Forelimb muscle (tissue), 1 donor: ENCODE measurements around the gene PNPLA3. TPM values are rescaled to one million over a fixed set of nuclear protein-coding genes. Genes with fewer than 3 reads are reported as not detected.

Experiments used
- DNase-seq: peaks from one replicate; pipeline ENCODE4 v3.0.0-alpha.2; 2013; ENCODE audit warnings: low read depth
- polyA plus RNA-seq: library from polyadenylated mRNA; unstranded; fragments of 120-200 nt; gene quantifications from one replicate; pipeline ENCODE4 v1.2.1, GENCODE V29; 2013; ENCODE audit not compliant: insufficient read length

PNPLA3 gene
- polyA plus RNA-seq, 1 donor = 0.43 TPM

DNA sequence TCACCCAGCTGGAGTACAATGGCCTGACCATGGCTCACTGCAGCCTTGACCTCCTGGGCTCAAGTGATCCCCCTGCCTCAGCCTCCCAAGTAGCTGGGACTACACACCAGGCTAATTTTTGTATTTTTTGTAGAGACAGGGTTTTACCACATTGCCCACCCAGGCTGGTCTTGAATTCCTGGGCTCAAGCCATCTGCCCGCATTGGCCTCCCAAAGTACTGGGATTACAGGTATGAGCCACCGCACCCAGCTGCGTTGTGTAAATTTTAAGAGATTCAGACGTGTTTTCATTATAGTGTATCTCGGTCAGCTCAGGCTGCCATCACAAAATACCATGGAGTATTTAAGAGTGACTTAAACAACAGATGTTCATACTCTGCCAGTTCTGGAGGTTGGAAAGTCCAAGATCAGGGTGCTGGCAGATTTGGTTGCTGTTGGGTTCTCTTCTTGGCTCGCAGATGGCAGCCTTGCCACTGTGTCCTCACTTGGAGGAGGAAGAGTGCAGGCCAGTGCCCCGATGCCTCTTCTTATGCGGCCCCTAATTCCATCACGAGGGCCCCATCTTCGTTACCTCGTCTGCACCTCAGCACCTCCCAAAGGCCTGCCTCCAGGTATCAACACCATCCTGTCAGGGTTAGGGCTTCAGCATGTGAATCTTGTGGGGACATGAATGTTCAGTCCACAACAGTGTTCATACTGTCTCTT is 67.9 kb downstream of the PNPLA3 start:
- no peak for DNase-seq

DNA sequence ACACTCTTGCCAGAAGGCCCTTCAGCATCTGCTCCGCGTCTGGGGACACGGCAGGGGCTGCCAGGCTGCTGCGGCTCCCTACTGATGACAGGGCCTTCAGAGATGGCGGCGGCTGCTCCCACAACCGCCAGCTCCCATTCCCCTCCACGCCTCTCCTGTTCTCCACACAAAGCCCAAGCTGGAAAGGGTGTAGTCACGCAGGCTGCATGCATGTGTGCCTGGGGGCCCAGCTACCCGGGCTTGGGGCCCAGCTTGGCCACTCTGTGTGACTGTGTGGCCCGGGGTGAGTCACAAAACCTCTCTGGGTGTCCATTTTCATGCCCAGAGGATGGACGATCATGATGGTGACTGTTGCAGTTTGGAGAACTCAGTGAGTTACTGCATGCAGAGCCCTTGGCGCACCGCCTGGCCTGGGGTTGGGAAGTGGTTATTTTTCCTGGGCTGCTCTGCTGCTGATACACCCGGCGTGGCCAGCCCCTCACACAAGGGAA is 68.8 kb downstream of the PNPLA3 start:
- DNase-seq = no peak

DNA sequence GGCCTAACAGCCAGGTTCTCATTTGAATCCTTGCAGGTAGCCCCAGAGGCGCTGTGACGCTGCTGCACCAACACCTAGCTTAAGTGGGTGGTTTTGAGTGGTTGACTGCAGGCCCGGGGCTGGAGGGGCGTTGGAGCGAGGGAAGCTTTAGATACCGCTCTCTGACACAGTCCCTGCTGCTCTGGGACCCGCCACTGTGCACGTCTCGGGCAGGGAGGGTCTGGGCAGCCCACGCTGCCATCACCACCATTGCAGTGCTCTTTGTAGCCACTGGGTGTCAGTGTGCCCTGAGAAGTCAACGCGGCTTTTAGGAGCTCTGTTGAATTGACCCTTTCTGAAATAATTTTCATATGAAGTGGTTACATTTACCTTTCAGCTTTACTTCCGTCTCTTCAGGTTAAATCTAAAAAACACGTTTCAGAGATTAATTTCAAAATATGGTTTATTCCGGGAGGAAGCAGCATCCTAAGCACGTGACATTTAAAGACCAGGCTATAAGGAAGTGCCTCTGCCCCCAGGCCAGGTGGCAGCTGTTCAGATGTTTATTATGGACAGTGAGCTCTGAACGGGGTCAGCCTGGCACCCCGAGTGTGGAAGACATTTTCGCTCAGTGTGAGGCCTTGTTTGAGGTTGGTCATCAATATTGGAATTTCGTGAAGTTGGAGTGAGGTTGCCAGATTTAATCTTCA is 69.6 kb downstream of the PNPLA3 start:
- no peak for DNase-seq

DNA sequence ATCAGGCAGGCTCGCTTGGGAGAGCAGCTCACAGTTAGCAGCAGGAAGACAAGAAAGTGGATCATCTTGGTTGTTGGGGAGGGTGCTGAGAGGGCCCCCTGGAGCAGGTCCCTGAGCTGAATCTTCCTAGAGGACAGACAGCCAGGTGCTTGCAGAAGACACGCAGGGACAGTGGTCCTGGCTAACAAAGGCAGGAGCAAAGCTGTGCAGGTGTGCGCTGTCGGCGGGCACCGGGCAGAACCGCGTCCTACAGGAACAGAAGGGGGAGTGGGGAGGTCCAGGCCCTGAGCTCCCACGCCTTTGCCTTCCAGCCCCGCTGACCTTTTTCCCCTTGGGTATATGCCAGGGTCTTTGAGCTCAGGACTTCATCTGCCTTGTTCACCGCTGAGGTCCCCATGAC is 70.4 kb downstream of the PNPLA3 start:
- no peak for DNase-seq

DNA sequence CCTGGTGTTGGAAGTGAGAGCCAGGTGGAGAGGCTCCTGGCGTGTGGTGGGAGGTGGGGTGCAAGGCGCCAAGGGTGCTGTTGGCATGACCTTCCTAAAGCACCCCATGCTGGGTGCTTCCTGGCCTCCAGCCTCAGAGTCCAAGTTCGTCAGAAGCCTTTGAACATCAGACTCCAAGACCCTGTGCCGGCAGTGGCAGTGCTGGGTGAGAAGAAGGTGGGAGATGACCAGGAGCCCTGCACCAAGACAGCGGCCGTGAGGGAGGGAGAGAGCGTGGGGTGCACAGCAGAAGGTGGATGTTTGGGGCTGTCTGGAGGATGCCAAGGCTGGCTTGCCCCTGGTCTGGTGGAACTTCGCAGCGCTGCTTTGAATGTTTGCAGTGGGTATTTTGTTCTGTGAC is 70.8 kb downstream of the PNPLA3 start:
- no peak for DNase-seq

DNA sequence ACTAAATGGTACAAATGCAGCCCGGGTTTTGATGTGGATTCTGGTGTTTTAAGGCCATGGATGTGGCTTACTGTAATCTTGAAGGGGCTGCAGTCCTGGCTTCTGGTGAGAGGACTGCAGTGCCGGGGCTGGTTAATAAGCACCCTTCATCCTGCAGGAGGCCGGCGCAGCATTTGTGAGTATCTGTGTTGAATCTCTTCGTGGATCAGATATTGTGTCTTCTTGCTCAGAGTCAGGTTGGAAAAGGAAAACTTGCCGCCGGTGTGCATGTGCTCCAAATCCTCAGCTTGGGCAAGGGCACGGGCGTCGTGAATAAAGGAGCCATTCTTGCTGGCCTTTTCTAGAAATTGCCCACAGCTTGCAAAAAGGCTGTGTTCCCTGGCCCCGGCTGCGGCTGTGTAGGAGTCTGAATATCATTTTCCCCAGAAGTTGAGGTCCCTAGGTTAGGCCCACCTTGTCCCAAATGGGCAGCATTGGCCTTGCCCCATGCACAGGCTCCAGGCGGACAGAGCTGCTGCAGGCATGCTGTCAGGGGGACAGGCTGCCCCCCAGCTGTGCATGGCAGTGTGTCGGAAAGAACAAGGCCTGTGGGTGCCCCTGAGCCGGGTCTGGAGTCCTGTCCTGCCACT is 71.6 kb downstream of the PNPLA3 start:
- DNase-seq = no peak

DNA sequence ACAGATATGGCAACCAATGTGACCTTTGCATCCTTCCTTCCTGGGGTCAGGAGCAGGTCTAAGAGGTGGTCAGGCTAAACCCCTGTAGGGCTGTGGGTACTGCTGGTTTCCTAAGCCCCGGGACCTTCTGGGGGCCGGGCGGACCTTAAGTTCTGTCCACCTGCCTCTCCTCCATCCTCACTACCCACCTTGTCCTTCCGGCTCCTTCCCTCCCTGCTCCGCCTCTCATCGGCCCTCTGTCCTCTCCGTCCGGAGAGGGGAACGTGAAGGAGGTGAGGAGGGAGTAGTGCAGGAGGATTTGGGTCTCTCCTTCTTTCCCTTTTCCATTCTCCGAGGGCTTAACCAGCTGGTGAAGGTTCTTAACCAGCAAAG is 72.2 kb downstream of the PNPLA3 start:
- DNase-seq = no peak

DNA sequence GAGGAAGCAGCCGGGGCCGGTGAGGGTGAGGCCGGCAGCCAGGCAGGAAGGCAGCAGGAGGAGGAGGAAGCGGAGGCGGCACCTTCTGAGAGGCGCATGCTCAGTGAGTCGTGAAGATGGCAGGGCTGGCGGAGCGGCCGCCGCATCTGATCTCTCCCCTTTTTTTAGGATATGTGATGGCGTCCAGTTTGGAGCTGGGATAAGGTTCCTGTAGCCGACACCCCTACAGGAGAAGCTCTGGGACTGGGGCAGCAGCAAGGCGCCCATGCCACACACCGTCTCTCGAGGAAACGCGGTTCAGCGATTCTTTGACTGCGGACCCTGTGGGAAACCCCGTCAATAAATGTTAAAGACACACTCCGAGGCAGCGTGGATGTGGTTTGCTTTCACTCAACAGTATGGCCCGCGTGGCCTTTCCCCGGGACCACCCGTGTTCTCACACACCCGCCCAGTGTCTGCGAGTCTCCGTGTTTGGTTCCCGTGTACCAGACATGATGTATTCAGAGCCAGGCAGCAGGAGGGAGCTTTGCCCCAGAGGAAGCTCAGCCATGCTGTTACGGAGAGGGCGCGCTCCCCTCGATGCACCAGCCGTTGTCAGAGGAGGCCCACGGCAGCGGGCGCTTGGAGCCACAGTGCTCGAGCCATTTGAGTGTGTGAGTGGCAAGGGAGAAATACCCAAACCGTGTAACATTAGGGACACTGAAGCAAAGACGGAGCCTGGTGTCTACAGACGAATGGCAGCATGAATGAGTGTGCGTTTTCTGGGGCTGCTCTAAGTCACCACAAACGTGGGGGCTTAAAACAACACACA is 72.8 kb downstream of the PNPLA3 start:
- DNase-seq = no peak

DNA sequence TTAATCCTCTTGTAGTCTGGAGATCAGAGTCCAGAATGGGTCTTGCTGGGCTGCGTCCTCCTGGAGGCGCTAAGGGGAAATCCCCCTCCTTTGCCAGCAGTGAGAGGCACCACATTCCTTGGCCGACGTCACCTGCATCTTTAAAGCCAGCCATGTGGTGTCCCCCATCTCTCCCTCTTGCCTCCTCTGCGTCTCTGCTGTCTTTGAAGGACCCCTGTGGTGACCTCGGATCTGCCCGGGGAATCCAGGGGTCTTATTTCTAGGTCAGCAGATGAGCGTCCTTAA is 73.3 kb downstream of the PNPLA3 start:
- no peak for DNase-seq

Other genes starting within 250 kb of the PNPLA3 start
- gene EFCAB6, start 111.5 kb upstream of the PNPLA3 start, polyA plus RNA-seq = 0.76 TPM
- gene SULT4A1, start 61.3 kb upstream of the PNPLA3 start, polyA plus RNA-seq = 2.5 TPM
- not detected for gene PNPLA5, start 31.8 kb upstream of the PNPLA3 start, polyA plus RNA-seq
- 56.1 TPM for gene SAMM50, start 31.6 kb downstream of the PNPLA3 start, polyA plus RNA-seq
- 45.9 TPM for gene PARVB, start 100.5 kb downstream of the PNPLA3 start, polyA plus RNA-seq